Right cardiac atrium (tissue), 5 donors: ENCODE data around the gene SPACA5B. TPM values are rescaled to one million over a fixed set of nuclear protein-coding genes. Genes with fewer than 3 reads are reported as not detected.
"Not testable (repeated sequence)": the region's sequence is repeated elsewhere in the genome, so short reads cannot be mapped to it uniquely, and the experiment has no call there.

Experiments
- ATAC-seq, 2 donors: fragments of 200-7000 bp; cut with Tn5 transposase; one replicate each; pipeline versions ENCODE4 v1.8.0 to v1.9.1; 2020; ENCODE audit warnings: moderate library complexity in 2 of 2, mild to moderate bottlenecking in 1 of 2
- DNase-seq, 3 donors: peaks; one replicate each; pipeline ENCODE4 v3.0.0-alpha.2; 2020
- H3K27ac ChIP-seq: one replicate; pipeline ENCODE4 v1.5.1; 2013; ENCODE audit warnings: mild to moderate bottlenecking, low read length, control low read depth, moderate library complexity
- H3K27me3 ChIP-seq: one replicate; pipeline ENCODE4 v1.6.1; 2013; ENCODE audit not compliant: control insufficient read depth, insufficient read depth
- H3K4me1 ChIP-seq: one replicate; pipeline ENCODE4 v1.6.1; 2013; ENCODE audit warnings: low read length; ENCODE audit not compliant: control insufficient read depth, insufficient read depth
- H3K4me3 ChIP-seq: one replicate; pipeline ENCODE4 v1.5.1; 2013; ENCODE audit warnings: low read length, control low read depth
- H3K9me3 ChIP-seq: one replicate; pipeline ENCODE4 v1.6.1; 2013; ENCODE audit warnings: low read length; ENCODE audit not compliant: control insufficient read depth
- WGBS: extraction: QIAGEN DNeasy Blood & Tissue Kit; methylation state at CpG from one replicate; pipeline ENCODE4 v1.1.7; 2013; 5-methylcytosine and 5-hydroxymethylcytosine counted together
- intact Hi-C, 4 donors: fragments of 100-400 bp; cut with DNase I; formaldehyde crosslinking; loops; one replicate each; pipeline versions ENCODE4 v1.11.0 to v1.14.0; 2022 to 2023
- long read RNA-seq, 4 donors: library from polyadenylated mRNA; unstranded; transcript quantifications; one replicate each; pipeline ENCODE4 v2.0.0, GENCODE V29; 2020 to 2021
- polyA plus RNA-seq: library from polyadenylated mRNA; stranded (reverse); fragments of 200-250 nt; gene quantifications from one replicate; pipeline ENCODE4 v1.2.3, GENCODE V29; 2013
- total RNA-seq, 4 donors: library from RNA; stranded (reverse); fragmentation: NEBNext Ultra II Directional; extraction: Animal tissue kit (Norgen Biotek cat#: 25700); gene quantifications; one replicate each; pipeline ENCODE4 v1.2.1, GENCODE V29; 2021
- donor health status: healthy with polysubstance abuse.
- donor health status: DM: no; HTN: yes; CAD: no.
- donor health status: DM: no; HTN: no; CAD: no.
- donor health status: DM: no; HTN: yes; CAD: no; lungs with severe emphysema.
- donor health status: DM: yes; HTN: yes; CAD: no.

The SPACA5B gene
- total RNA-seq (not detected), polyA plus RNA-seq (not detected)
- long read RNA-seq, donor 1, partial matches to known transcripts: 0 of 1 reads
- long read RNA-seq, donor 1, other reads (novel, unspliced or antisense): 1 of 1 reads
- long read RNA-seq, donor 2: 0 reads
- long read RNA-seq, donor 3: 0 reads
- long read RNA-seq, donor 4: 0 reads

GRCh38 chrX:48130326-48130725, at the start of gene SPACA5B:
Gene SPACA5B (plus strand): TSS chrX:48130626. CDS start chrX:48130688, 62 bp downstream.
- intact Hi-C loops, ATAC-seq, H3K4me1 ChIP-seq, DNase-seq, H3K4me3 ChIP-seq, H3K27me3 ChIP-seq, H3K27ac ChIP-seq, H3K9me3 ChIP-seq: not testable (repeated sequence)
- no CpG with 5 or more reads among the region's 4 CpGs for WGBS

- H3K27ac ChIP-seq: no peak overlapping the region
- peak in 2 of 3 donors; percentile 17 to 50 for DNase-seq
- no peak overlapping the region for H3K4me3 ChIP-seq
- WGBS: 14% methylated on average over 9 of the region's 9 CpGs
- H3K4me1 ChIP-seq: no peaks in the 10 kb centered on the region
- intact Hi-C loops: loop anchor here in 1 of 4 donors (10.0 kb wide), 1 partner anchor 412 kb away; no protein-coding TSS in a partner anchor
- no peaks in the 10 kb centered on the region for H3K27me3 ChIP-seq
- ATAC-seq: peak; percentile 64 to 85
- H3K9me3 ChIP-seq: no peaks in the 10 kb centered on the region
These were observed 47.2 kb upstream of the SPACA5B start for GRCh38 chrX:48083212-48083611.

GRCh38 chrX:48083706-48084105, 46.7 kb upstream of the SPACA5B start:
- no peak for ATAC-seq
- Histone ChIP-seq H3K27me3 (no peaks in the 10 kb centered on the region), H3K27ac (no peak overlapping the region), H3K4me1 (no peaks in the 10 kb centered on the region), H3K9me3 (no peaks in the 10 kb centered on the region), H3K4me3 (no peak overlapping the region)
- 88% methylated on average over 5 of the region's 5 CpGs for WGBS
- intact Hi-C loops: loop anchor here in 1 of 4 donors (10.0 kb wide), 1 partner anchor 411 kb away; no protein-coding TSS in a partner anchor
- no peak for DNase-seq

- Histone ChIP-seq H3K9me3 (no peaks in the 10 kb centered on the region), H3K27me3 (no peaks in the 10 kb centered on the region), H3K4me1 (no peaks in the 10 kb centered on the region), H3K27ac (no peak overlapping the region), H3K4me3 (no peak overlapping the region)
- DNase-seq: no peak
- ATAC-seq: no peak
- intact Hi-C loops: loop anchor here in 1 of 4 donors (10.0 kb wide), 1 partner anchor 409 kb away; no protein-coding TSS in a partner anchor
These were observed 44.3 kb upstream of the SPACA5B start for GRCh38 chrX:48086082-48086481.

- Histone ChIP-seq H3K9me3 (no peaks in the 10 kb centered on the region), H3K4me1 (no peaks in the 10 kb centered on the region), H3K27me3 (no peaks in the 10 kb centered on the region), H3K4me3 (no peak overlapping the region), H3K27ac (no peak overlapping the region)
- no peak for DNase-seq
- 72% methylated on average over 5 of the region's 5 CpGs for WGBS
- ATAC-seq: no peak
- intact Hi-C loops: no loop called here
These were observed 40.3 kb upstream of the SPACA5B start for GRCh38 chrX:48090123-48090522.

- 85% methylated on average over 3 of the region's 3 CpGs for WGBS
- H3K27ac ChIP-seq, H3K4me1 ChIP-seq, H3K4me3 ChIP-seq, ATAC-seq, DNase-seq, H3K9me3 ChIP-seq, H3K27me3 ChIP-seq, intact Hi-C loops: not testable (repeated sequence)
These were observed 37.9 kb upstream of the SPACA5B start for GRCh38 chrX:48092558-48092957.

- 92% methylated on average over 3 of the region's 3 CpGs for WGBS
- no peak overlapping the region for H3K27ac ChIP-seq
- no peaks in the 10 kb centered on the region for H3K9me3 ChIP-seq
- DNase-seq (no peak), ATAC-seq (no peak)
- intact Hi-C loops: no loop called here
- H3K27me3 ChIP-seq: no peaks in the 10 kb centered on the region
- no peak overlapping the region for H3K4me3 ChIP-seq
- H3K4me1 ChIP-seq: no peaks in the 10 kb centered on the region
These were observed 29.0 kb upstream of the SPACA5B start for GRCh38 chrX:48101443-48101842.

- 93% methylated on average over 6 of the region's 6 CpGs for WGBS
- Histone ChIP-seq H3K4me3 (no peak overlapping the region), H3K4me1 (no peaks in the 10 kb centered on the region), H3K9me3 (no peaks in the 10 kb centered on the region), H3K27me3 (no peaks in the 10 kb centered on the region), H3K27ac (no peak overlapping the region)
- ATAC-seq: no peak
- intact Hi-C loops: no loop called here
- DNase-seq: no peak
These were observed 27.5 kb upstream of the SPACA5B start for GRCh38 chrX:48102874-48103374.

GRCh38 chrX:48107717-48108116, 22.7 kb upstream of the SPACA5B start:
- DNase-seq: no peak
- Histone ChIP-seq H3K9me3 (no peaks in the 10 kb centered on the region), H3K4me1 (no peaks in the 10 kb centered on the region), H3K27me3 (no peaks in the 10 kb centered on the region), H3K27ac (no peak overlapping the region), H3K4me3 (no peak overlapping the region)
- intact Hi-C loops: no loop called here
- WGBS: 78% methylated on average over 6 of the region's 6 CpGs
- ATAC-seq: no peak

- H3K4me1 ChIP-seq, DNase-seq, H3K9me3 ChIP-seq, H3K27ac ChIP-seq, ATAC-seq, H3K4me3 ChIP-seq, intact Hi-C loops, H3K27me3 ChIP-seq: not testable (repeated sequence)
- 67% methylated on average over 10 of the region's 10 CpGs for WGBS
These were observed 5.1 kb upstream of the SPACA5B start for GRCh38 chrX:48125286-48125685.

- H3K4me1 ChIP-seq, H3K27me3 ChIP-seq, H3K9me3 ChIP-seq, H3K27ac ChIP-seq, ATAC-seq, H3K4me3 ChIP-seq, DNase-seq, intact Hi-C loops: not testable (repeated sequence)
- no CpG with 5 or more reads among the region's 2 CpGs for WGBS
These were observed 1.9 kb downstream of the SPACA5B start for GRCh38 chrX:48132308-48132844.
